ENCODE data around the gene ME3.
"Not testable (repeated sequence)": the region's sequence is repeated elsewhere in the genome, so short reads cannot be mapped to it uniquely, and the experiment has no call there.

ME3 gene

DNA sequence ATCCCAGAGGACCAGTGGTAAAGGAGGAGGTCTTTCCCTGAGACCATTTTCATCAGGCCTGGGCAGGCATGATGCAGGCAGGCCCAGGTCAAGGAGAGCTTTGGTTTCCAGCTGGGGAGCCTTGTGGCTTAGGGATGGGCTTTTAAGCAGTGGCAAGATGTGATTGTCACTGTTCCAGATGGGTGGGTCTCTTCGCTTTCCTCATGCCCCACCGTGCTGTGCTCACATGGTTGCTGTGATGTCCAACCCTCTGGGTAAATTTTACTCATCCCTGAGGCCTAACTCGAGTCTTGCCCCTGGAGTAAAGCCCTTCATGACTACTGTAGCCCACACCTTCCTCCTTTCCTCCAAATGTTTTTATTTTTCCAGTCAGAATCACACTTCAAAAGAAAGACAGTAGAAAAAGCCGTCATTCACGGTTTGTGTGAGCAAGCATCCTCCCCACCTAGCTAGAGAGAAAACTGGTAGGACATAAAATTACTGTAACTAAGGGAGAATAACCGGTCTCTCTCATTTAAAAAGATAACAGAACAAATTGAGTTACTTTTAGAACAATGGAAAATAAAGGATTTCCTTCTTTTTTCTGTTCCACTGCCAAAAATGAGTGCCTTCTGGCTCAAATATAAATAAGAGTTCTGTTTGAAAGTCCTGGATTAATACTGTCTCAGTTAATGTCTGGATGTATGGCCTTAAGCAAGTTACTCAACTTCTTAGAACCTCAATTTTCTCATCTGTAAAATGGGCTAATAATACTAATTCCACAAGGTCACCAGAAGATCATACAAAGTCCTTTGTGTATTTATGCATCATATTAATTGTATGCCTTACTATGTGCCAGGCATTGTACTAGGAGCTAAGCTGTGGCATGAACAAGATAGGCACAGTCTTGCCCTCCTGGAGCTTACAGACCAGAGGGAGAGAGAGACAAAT, 84.9 kb downstream of the ME3 start:
- no peak for DNase-seq (ENCODE audit: low spot score)

DNA sequence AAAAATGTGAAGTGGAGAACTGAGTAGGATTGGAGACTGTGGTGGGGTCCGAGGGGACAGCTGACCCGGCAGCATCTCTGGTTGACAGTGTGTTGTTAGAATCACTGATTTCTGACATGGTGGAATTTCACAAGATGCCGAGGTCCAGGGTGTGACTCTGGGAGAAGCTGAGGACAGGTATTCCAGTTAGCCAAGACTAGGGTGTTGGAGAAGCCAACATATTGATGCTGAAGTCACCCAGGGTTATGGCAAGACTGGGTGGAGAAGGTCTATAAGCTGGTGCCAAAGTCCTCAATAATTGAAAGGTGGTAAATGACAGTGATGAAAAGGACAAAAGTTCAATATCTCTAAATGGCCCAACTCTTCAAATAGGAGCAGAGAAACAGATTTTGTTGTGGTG, 86.1 kb downstream of the ME3 start:
- no peak for DNase-seq (ENCODE audit: low spot score)

DNA sequence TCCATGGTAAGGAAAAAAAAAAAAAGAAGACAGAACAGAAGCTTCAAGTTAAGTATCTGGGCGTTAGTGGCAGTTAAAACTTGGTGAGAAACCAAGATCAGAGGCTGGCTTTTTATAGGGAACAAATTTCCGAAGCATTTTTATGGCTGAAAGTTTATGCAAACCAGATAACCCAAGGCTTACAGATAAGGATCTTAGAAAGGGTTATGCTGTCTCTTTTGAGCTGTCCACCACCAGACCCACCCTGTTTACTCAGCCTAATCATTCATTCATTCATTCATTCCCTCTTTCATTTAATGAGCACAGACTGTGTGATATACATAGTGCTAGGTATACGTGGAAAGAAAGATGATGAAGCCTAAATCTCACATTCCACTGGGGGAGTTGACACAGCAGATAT, 89.5 kb downstream of the ME3 start:
- no peak for DNase-seq (ENCODE audit: low spot score)

DNA sequence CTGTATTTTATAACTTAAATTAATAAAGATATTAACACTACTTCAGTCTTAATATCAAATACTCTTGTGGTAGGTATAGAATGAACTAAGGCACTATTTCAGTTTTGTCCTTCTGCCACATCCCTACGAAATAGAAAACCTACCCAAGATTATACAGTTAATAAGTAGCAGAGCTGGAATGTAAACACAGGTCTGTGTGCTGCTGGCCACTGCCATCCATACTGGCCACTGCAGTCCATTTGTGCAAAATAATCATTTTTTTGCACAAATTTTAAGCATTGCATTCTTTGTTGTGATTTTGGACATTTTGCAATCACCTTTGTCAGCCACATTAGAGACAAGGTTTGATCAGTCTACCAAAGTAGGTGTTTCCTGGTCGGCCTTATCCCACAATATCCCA, 91.9 kb downstream of the ME3 start:
- DNase-seq (ENCODE audit: low spot score), result no peak

DNA sequence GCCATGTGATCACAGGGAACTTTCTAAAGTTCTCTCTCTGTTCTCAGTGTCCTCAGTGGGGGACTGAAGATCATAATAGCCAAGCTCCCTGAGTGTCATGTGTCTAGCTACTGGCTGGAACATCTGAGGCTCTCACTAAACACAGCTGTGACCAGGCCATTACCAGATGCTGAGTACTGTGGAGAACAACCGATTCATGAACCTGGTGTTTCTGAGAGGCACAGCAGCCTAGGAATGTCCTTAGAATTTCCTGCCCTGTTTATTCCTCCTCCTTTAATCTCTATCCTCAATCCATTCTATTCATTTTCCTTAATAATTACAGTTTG, 93.0 kb downstream of the ME3 start:
- no peak for DNase-seq (ENCODE audit: low spot score)

GRCh38 chr11:86578727-86579405, 93.5 kb downstream of the ME3 start:
- no peak for DNase-seq (ENCODE audit: low spot score)

GRCh38 chr11:86577644-86578636, 94.5 kb downstream of the ME3 start:
- DNase-seq (ENCODE audit: low spot score), result peak; percentile 91

DNA sequence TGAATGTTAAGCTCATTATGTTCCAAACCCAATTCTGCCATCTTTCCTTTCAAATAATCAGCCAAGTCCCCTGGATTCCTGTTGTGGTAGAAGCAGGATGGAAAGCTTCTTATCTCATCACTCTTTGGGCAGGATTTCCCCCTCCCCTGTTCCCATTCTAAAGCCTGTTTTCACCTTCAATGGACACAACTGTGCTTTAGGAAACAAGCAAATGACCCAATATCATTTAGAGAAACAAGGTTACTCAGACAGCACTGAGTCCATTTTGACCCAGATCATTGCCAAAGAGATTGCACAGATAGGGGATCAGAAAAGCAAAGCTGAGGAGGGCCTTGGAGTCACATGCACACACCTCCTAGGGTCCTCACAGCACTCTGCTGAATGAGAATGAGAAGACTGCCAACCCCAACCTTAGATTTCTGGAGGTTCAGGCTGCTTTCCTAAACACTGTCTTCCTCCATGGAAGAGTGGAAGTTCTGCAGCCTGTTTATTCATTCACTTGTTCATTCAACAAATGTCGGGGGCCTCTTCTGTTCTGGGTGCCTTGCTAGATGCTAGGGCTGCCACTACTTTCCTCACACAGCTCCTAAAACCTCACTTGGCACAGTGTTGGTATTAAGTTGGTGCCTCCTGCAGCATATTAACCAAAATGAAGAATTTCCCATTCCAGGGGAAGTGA, 95.3 kb downstream of the ME3 start:
- no peak for DNase-seq (ENCODE audit: low spot score)

DNA sequence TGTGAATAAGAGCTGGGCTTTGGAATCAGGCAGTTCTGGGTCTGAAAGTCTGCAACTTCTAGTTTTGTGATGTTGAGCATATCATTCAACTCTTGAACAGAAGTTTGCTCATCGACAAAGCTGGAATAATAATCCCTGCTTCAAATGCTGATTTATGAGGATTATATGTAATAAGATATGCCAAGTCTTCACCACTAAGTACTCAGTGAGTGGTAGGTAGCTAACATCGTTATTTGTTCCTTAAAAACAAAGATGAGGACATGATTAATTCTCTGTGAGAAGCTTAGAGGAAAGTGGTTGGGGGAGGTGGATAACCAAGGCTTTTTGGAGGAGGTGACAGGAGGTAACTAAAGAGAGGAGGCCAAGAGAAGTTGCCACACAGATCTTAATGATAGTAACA, 96.5 kb downstream of the ME3 start:
- no peak for DNase-seq (ENCODE audit: low spot score)

DNA sequence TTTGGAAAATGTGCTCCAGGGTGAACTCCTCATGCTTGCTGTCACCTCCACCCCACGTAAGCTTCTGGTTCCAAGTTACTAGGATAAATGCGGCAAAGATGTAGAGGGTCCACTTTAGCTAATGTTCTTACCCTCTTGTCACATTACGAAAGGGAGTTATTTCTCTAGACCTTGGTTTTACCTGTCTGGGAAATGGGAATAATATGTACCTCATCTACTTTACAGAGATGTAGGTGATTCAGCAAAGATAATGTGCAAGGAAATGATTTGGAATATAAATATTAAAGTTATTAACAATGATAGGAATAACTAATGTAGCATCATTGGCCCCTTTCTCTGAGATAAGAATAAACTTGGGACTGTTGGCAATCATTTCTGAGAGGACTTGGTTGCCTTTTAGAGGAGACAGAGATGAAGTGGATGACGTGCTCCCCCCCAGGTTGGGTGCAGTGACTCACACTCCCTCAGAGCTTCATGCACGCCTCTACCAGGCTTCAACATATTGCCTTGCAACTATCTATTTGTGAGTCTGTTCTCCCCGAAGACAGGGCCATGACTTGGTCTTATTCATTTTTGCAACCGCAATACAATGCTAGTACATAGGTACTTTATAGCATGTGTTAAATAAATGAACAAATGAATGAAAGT, 97.1 kb downstream of the ME3 start:
- DNase-seq (ENCODE audit: low spot score), result no peak

DNA sequence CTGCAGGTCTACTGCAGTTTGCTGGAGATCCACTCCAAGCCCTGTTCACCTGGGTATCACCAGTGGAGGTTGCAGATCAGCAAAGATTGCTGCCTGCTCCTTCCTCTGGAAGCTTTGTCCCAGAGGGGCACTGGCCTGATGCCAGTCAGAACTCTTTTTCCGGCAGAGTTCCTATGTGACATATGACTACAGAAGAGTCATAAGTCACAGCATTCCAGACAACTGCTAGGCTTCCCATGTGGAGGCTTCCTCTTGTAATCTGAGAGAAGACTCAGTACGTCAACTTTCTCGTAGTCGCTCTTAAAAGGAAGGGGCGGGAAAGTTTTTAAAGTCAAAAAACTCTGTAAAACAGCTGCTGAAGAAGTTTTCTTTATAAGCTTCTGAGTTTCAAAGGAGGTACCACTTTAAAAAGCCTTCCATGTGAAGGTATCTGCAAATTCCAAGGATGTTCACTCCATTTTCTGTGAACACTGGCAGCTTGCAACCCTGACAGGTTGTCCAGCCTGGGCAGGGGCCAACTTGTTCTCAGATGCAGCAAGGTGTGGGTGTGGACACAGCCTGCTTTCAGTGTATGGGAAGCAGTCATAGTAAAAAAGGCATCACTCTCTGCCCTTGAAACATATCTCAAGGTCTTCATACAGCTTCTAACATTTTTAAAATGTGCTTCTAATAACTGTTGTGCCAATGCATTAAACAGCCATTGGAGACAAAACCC, 97.8 kb downstream of the ME3 start:
- DNase-seq (ENCODE audit: low spot score), result peak; percentile 89

- DNase-seq (ENCODE audit: low spot score), result no peak
These were observed 101.0 kb downstream of the ME3 start for GRCh38 chr11:86571273-86571948.

- DNase-seq (ENCODE audit: low spot score), result no peak
These were observed 102.0 kb downstream of the ME3 start for GRCh38 chr11:86570451-86570850.

- DNase-seq (ENCODE audit: low spot score), result no peak
These were observed 102.4 kb downstream of the ME3 start for GRCh38 chr11:86570020-86570419.

- no peak for DNase-seq (ENCODE audit: low spot score)
These were observed 103.3 kb downstream of the ME3 start for GRCh38 chr11:86569109-86569508.

DNA sequence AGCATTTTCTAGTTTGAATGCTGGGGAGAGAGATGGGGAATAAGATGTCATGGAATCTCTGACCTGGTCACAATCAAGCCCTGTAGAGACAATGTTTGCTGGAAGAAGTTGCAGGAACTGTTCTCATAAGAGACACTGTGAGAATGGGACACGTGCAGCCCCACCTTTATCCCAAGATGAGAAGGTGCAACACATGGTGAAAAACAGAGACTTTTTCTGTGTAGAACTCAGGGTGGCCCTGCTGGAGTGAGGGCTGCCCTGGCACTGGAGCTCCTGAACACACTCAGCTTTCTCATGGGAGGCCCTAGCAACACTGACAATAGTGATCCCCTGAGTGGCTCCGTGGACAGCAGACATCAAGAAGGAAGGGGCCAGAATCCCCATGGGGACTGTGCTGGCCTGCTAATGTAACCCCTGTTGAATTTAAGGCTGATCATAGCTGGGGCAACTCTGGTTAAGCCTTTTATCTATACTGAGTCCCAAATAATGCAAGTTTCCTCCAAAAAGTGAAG, 106.6 kb downstream of the ME3 start:
- DNase-seq (ENCODE audit: low spot score), result no peak

DNA sequence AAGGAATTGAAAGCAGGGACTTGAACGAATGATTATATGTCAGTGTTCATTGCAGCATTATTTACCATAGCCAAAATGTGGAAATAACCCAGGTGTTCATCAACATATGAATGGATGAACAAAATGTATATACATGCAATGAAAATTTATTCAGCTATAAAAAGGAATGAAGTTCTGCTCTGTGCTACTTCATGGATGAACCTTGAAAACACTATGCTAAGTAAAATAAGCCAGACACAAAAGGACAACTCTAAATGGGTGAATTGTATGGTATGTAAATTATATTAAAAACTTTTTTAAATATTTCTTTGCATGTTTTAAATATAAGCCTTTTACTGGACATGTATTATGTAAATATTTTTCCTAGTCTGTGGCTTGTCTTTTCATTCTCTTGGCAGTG, 107.0 kb downstream of the ME3 start:
- no peak for DNase-seq (ENCODE audit: low spot score)

DNA sequence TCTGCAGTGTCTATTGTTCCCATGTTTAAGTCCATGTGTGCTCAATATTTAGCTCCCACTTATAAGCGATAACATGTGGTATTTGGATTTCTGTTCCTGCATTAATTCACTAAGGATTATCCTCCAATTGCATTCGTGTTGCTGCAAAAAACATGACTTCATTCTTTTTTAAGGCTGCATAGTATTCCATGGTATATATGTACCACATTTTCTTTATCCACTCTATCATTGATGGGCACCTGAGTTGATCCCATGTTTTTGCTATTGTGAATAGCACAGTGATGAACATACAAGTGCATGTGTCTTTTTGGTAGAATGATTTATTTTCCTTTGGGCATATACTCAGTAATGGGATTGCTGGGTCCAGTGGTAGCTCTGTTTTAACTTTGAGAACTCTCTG, 109.6 kb downstream of the ME3 start:
- not testable (repeated sequence) for DNase-seq (ENCODE audit: low spot score)

DNA sequence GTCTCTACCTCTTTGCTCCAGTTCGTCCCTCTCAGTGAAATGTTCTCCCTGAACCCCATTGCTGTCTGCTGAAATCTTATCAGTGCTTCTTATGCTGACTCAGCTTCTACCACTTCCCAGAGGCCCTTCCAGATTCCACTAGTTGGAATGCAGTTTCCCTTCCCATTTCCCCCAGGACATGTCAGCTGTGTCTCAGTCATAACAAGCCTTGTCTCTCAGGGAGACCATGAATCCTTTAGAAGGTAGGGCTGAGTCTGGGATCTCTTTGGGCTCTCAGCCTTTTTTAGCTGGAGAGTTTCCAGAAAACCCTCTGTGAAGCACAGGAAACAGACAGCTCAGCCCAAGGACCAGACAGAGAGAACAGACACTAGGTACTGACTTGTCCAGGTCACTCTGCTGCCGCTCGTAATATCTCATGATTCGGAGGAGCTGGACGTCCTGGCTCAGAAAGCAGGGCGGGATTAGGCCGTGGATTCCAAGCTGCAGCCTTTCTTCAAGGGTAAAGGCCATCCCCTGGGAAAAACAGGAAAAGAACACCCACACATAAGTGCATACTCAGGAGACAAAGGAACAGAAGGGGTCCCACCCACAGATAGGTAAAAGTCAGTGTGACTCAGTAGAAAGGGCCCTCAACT, 113.0 kb downstream of the ME3 start:
- peak; percentile 90 for DNase-seq (ENCODE audit: low spot score)
